ENCODE measurements around the gene SNRPB2.

SNRPB2 gene

GRCh38 chr20:16729565-16730460 is at the start of gene SNRPB2:
TSS of gene SNRPB2 (plus strand) at chr20:16730026. CDS start at chr20:16731703, 1,677 bp downstream.
- Histone ChIP-seq H3K9ac (ENCODE audit: low read length in 2 of 2) (peak within 1 kb of the TSS; percentile 81 to 98), H3K4me3 (ENCODE audit: low read length in 2 of 2) (peak within 1 kb of the TSS; percentile 92 to 97), H3K9me3 (ENCODE audit: control insufficient read depth in 2 of 2, low read length in 2 of 2) (peaks cover 0 to 5% of the 10 kb centered on the region in 2 donors), H3K27me3 (ENCODE audit: control insufficient read depth in 1 of 2, insufficient read depth in 2 of 2, low read length in 2 of 2) (no peaks in the 10 kb centered on the region), H3K4me1 (ENCODE audit: control insufficient read depth, insufficient read depth, low read length) (no peaks in the 10 kb centered on the region), H3K36me3 (ENCODE audit: control insufficient read depth in 2 of 2, insufficient read depth in 2 of 2, low read length in 2 of 2) (peaks cover 16 to 19% of the 10 kb centered on the region in 2 donors), H3K27ac (ENCODE audit: low read length) (peak within 1 kb of the TSS; percentile 69)

- Histone ChIP-seq H3K9me3 (ENCODE audit: control insufficient read depth in 2 of 2, low read length in 2 of 2) (no peaks in the 10 kb centered on the region), H3K27ac (ENCODE audit: low read length) (no peak overlapping the region), H3K9ac (ENCODE audit: low read length in 2 of 2) (no peak overlapping the region), H3K4me3 (ENCODE audit: low read length in 2 of 2) (no peak overlapping the region), H3K27me3 (ENCODE audit: control insufficient read depth in 1 of 2, insufficient read depth in 2 of 2, low read length in 2 of 2) (no peaks in the 10 kb centered on the region), H3K36me3 (ENCODE audit: control insufficient read depth in 2 of 2, insufficient read depth in 2 of 2, low read length in 2 of 2) (no peaks in the 10 kb centered on the region), H3K4me1 (ENCODE audit: control insufficient read depth, insufficient read depth, low read length) (no peaks in the 10 kb centered on the region)
These were observed 45.4 kb upstream of the SNRPB2 start for GRCh38 chr20:16684416-16684815.

GRCh38 chr20:16689906-16690305 is 39.9 kb upstream of the SNRPB2 start:
- Histone ChIP-seq H3K9me3 (ENCODE audit: control insufficient read depth in 2 of 2, low read length in 2 of 2) (no peaks in the 10 kb centered on the region), H3K4me1 (ENCODE audit: control insufficient read depth, insufficient read depth, low read length) (no peaks in the 10 kb centered on the region), H3K4me3 (ENCODE audit: low read length in 2 of 2) (no peak overlapping the region)

GRCh38 chr20:16691381-16691780 is 38.4 kb upstream of the SNRPB2 start:
- Histone ChIP-seq H3K36me3 (ENCODE audit: control insufficient read depth in 2 of 2, insufficient read depth in 2 of 2, low read length in 2 of 2) (no peaks in the 10 kb centered on the region), H3K4me1 (ENCODE audit: control insufficient read depth, insufficient read depth, low read length) (no peaks in the 10 kb centered on the region), H3K4me3 (ENCODE audit: low read length in 2 of 2) (no peak overlapping the region), H3K9me3 (ENCODE audit: control insufficient read depth in 2 of 2, low read length in 2 of 2) (no peaks in the 10 kb centered on the region), H3K27me3 (ENCODE audit: control insufficient read depth in 1 of 2, insufficient read depth in 2 of 2, low read length in 2 of 2) (no peaks in the 10 kb centered on the region), H3K9ac (ENCODE audit: low read length in 2 of 2) (no peak overlapping the region), H3K27ac (ENCODE audit: low read length) (no peak overlapping the region)

More at GRCh38 chr20:16689906-16690305, 39.9 kb upstream of the SNRPB2 start:
- H3K9ac ChIP-seq (ENCODE audit: low read length in 2 of 2) = no peak overlapping the region
- H3K36me3 ChIP-seq (ENCODE audit: control insufficient read depth in 2 of 2, insufficient read depth in 2 of 2, low read length in 2 of 2) = no peaks in the 10 kb centered on the region
- no peak overlapping the region for H3K27ac ChIP-seq (ENCODE audit: low read length)
- H3K27me3 ChIP-seq (ENCODE audit: control insufficient read depth in 1 of 2, insufficient read depth in 2 of 2, low read length in 2 of 2) = no peaks in the 10 kb centered on the region

- no peaks in the 10 kb centered on the region for H3K27me3 ChIP-seq (ENCODE audit: control insufficient read depth in 1 of 2, insufficient read depth in 2 of 2, low read length in 2 of 2)
- no peaks in the 10 kb centered on the region for H3K4me1 ChIP-seq (ENCODE audit: control insufficient read depth, insufficient read depth, low read length)
- no peak overlapping the region for H3K9ac ChIP-seq (ENCODE audit: low read length in 2 of 2)
- no peak overlapping the region for H3K27ac ChIP-seq (ENCODE audit: low read length)
- H3K9me3 ChIP-seq (ENCODE audit: control insufficient read depth in 2 of 2, low read length in 2 of 2) = no peaks in the 10 kb centered on the region
- H3K36me3 ChIP-seq (ENCODE audit: control insufficient read depth in 2 of 2, insufficient read depth in 2 of 2, low read length in 2 of 2) = no peaks in the 10 kb centered on the region
- H3K4me3 ChIP-seq (ENCODE audit: low read length in 2 of 2) = no peak overlapping the region
These were observed 37.8 kb upstream of the SNRPB2 start for GRCh38 chr20:16692009-16692408.

GRCh38 chr20:16692442-16692841 is 37.4 kb upstream of the SNRPB2 start:
- Histone ChIP-seq H3K9ac (ENCODE audit: low read length in 2 of 2) (no peak overlapping the region), H3K27ac (ENCODE audit: low read length) (no peak overlapping the region), H3K4me3 (ENCODE audit: low read length in 2 of 2) (no peak overlapping the region), H3K27me3 (ENCODE audit: control insufficient read depth in 1 of 2, insufficient read depth in 2 of 2, low read length in 2 of 2) (no peaks in the 10 kb centered on the region), H3K4me1 (ENCODE audit: control insufficient read depth, insufficient read depth, low read length) (no peaks in the 10 kb centered on the region), H3K36me3 (ENCODE audit: control insufficient read depth in 2 of 2, insufficient read depth in 2 of 2, low read length in 2 of 2) (no peaks in the 10 kb centered on the region), H3K9me3 (ENCODE audit: control insufficient read depth in 2 of 2, low read length in 2 of 2) (no peaks in the 10 kb centered on the region)

- H3K9ac ChIP-seq (ENCODE audit: low read length in 2 of 2) = no peak overlapping the region
- no peaks in the 10 kb centered on the region for H3K4me1 ChIP-seq (ENCODE audit: control insufficient read depth, insufficient read depth, low read length)
These were observed 36.5 kb upstream of the SNRPB2 start for GRCh38 chr20:16693278-16693677.

GRCh38 chr20:16694161-16694560 is 35.7 kb upstream of the SNRPB2 start:
- Histone ChIP-seq H3K4me1 (ENCODE audit: control insufficient read depth, insufficient read depth, low read length) (no peaks in the 10 kb centered on the region), H3K27ac (ENCODE audit: low read length) (no peak overlapping the region), H3K4me3 (ENCODE audit: low read length in 2 of 2) (no peak overlapping the region), H3K9me3 (ENCODE audit: control insufficient read depth in 2 of 2, low read length in 2 of 2) (no peaks in the 10 kb centered on the region), H3K27me3 (ENCODE audit: control insufficient read depth in 1 of 2, insufficient read depth in 2 of 2, low read length in 2 of 2) (no peaks in the 10 kb centered on the region), H3K36me3 (ENCODE audit: control insufficient read depth in 2 of 2, insufficient read depth in 2 of 2, low read length in 2 of 2) (no peaks in the 10 kb centered on the region), H3K9ac (ENCODE audit: low read length in 2 of 2) (no peak overlapping the region)

More at GRCh38 chr20:16693278-16693677, 36.5 kb upstream of the SNRPB2 start:
- no peak overlapping the region for H3K27ac ChIP-seq (ENCODE audit: low read length)
- H3K36me3 ChIP-seq (ENCODE audit: control insufficient read depth in 2 of 2, insufficient read depth in 2 of 2, low read length in 2 of 2) = no peaks in the 10 kb centered on the region
- H3K4me3 ChIP-seq (ENCODE audit: low read length in 2 of 2) = no peak overlapping the region
- H3K27me3 ChIP-seq (ENCODE audit: control insufficient read depth in 1 of 2, insufficient read depth in 2 of 2, low read length in 2 of 2) = no peaks in the 10 kb centered on the region
- no peaks in the 10 kb centered on the region for H3K9me3 ChIP-seq (ENCODE audit: control insufficient read depth in 2 of 2, low read length in 2 of 2)

- H3K4me1 ChIP-seq (ENCODE audit: control insufficient read depth, insufficient read depth, low read length) = no peaks in the 10 kb centered on the region
- no peak overlapping the region for H3K27ac ChIP-seq (ENCODE audit: low read length)
- H3K9ac ChIP-seq (ENCODE audit: low read length in 2 of 2) = no peak overlapping the region
- H3K27me3 ChIP-seq (ENCODE audit: control insufficient read depth in 1 of 2, insufficient read depth in 2 of 2, low read length in 2 of 2) = no peaks in the 10 kb centered on the region
- H3K9me3 ChIP-seq (ENCODE audit: control insufficient read depth in 2 of 2, low read length in 2 of 2) = no peaks in the 10 kb centered on the region
- no peak overlapping the region for H3K4me3 ChIP-seq (ENCODE audit: low read length in 2 of 2)
- no peaks in the 10 kb centered on the region for H3K36me3 ChIP-seq (ENCODE audit: control insufficient read depth in 2 of 2, insufficient read depth in 2 of 2, low read length in 2 of 2)
These were observed 34.2 kb upstream of the SNRPB2 start for GRCh38 chr20:16695628-16696027.

GRCh38 chr20:16699293-16699692 is 30.5 kb upstream of the SNRPB2 start:
- H3K4me1 ChIP-seq (ENCODE audit: control insufficient read depth, insufficient read depth, low read length) = no peaks in the 10 kb centered on the region
- no peak overlapping the region for H3K4me3 ChIP-seq (ENCODE audit: low read length in 2 of 2)
- H3K9me3 ChIP-seq (ENCODE audit: control insufficient read depth in 2 of 2, low read length in 2 of 2) = no peaks in the 10 kb centered on the region
- H3K27ac ChIP-seq (ENCODE audit: low read length) = no peak overlapping the region
- H3K36me3 ChIP-seq (ENCODE audit: control insufficient read depth in 2 of 2, insufficient read depth in 2 of 2, low read length in 2 of 2) = no peaks in the 10 kb centered on the region
- no peak overlapping the region for H3K9ac ChIP-seq (ENCODE audit: low read length in 2 of 2)
- no peaks in the 10 kb centered on the region for H3K27me3 ChIP-seq (ENCODE audit: control insufficient read depth in 1 of 2, insufficient read depth in 2 of 2, low read length in 2 of 2)

- H3K4me3 ChIP-seq (ENCODE audit: low read length in 2 of 2) = no peak overlapping the region
- H3K9me3 ChIP-seq (ENCODE audit: control insufficient read depth in 2 of 2, low read length in 2 of 2) = no peaks in the 10 kb centered on the region
- H3K36me3 ChIP-seq (ENCODE audit: control insufficient read depth in 2 of 2, insufficient read depth in 2 of 2, low read length in 2 of 2) = no peaks in the 10 kb centered on the region
- H3K27me3 ChIP-seq (ENCODE audit: control insufficient read depth in 1 of 2, insufficient read depth in 2 of 2, low read length in 2 of 2) = no peaks in the 10 kb centered on the region
- H3K27ac ChIP-seq (ENCODE audit: low read length) = no peak overlapping the region
- no peaks in the 10 kb centered on the region for H3K4me1 ChIP-seq (ENCODE audit: control insufficient read depth, insufficient read depth, low read length)
- no peak overlapping the region for H3K9ac ChIP-seq (ENCODE audit: low read length in 2 of 2)
These were observed 28.5 kb upstream of the SNRPB2 start for GRCh38 chr20:16701296-16701695.
